ENCODE measurements around the gene TXNDC17.

DNA sequence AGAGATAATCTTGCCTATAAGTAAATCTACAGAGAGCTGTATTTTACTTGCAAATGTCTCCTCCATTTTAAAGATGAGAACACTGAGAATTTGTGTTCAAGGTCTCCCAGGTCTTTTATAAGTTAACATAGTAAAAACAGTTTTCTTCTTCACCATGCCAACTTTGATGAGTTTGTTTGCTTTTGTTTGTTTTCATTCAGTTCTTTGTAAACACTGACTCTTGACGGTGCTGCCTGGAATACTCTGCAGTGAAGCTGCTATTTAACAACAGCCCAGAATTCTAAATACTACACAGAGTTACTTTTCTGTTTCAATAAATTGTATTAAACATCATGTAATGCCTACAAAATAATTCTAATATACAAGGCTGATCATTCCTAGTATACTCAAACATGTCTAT lies 43.1 kb upstream of the TXNDC17 start:
- TF ChIP-seq HDAC2 (CRISPR knock-in tag; IDR thresholded peaks at IDR 0.05) (no peak), CREM (IDR thresholded peaks at IDR 0.05) (no peak), CREM (CRISPR knock-in tag; IDR thresholded peaks at IDR 0.05) (no peak), TAF1 (CRISPR knock-in tag; IDR thresholded peaks at IDR 0.05) (no peak), HMG20A (CRISPR knock-in tag; IDR thresholded peaks at IDR 0.05; ENCODE audit: borderline replicate concordance) (no peak), POLR2AphosphoS5 (IDR thresholded peaks at IDR 0.05; ENCODE audit: low read depth, low read length) (no peak), CEBPB (IDR thresholded peaks at IDR 0.05; ENCODE audit: borderline replicate concordance, low read depth, low read length) (no peak), MAFK (conservative IDR thresholded peaks at IDR 0.05 in 1 of 2, IDR thresholded peaks at IDR 0.05 in 1 of 2; ENCODE audit: low read length in 2 of 2) (no peak)
- TF ChIP-seq, protein P1, sequence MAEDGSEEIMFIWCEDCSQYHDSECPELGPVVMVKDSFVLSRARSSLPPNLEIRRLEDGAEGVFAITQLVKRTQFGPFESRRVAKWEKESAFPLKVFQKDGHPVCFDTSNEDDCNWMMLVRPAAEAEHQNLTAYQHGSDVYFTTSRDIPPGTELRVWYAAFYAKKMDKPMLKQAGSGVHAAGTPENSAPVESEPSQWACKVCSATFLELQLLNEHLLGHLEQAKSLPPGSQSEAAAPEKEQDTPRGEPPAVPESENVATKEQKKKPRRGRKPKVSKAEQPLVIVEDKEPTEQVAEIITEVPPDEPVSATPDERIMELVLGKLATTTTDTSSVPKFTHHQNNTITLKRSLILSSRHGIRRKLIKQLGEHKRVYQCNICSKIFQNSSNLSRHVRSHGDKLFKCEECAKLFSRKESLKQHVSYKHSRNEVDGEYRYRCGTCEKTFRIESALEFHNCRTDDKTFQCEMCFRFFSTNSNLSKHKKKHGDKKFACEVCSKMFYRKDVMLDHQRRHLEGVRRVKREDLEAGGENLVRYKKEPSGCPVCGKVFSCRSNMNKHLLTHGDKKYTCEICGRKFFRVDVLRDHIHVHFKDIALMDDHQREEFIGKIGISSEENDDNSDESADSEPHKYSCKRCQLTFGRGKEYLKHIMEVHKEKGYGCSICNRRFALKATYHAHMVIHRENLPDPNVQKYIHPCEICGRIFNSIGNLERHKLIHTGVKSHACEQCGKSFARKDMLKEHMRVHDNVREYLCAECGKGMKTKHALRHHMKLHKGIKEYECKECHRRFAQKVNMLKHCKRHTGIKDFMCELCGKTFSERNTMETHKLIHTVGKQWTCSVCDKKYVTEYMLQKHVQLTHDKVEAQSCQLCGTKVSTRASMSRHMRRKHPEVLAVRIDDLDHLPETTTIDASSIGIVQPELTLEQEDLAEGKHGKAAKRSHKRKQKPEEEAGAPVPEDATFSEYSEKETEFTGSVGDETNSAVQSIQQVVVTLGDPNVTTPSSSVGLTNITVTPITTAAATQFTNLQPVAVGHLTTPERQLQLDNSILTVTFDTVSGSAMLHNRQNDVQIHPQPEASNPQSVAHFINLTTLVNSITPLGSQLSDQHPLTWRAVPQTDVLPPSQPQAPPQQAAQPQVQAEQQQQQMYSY (CRISPR knock-in tag; IDR thresholded peaks at IDR 0.05), result no peak
- TF ChIP-seq, protein P2, sequence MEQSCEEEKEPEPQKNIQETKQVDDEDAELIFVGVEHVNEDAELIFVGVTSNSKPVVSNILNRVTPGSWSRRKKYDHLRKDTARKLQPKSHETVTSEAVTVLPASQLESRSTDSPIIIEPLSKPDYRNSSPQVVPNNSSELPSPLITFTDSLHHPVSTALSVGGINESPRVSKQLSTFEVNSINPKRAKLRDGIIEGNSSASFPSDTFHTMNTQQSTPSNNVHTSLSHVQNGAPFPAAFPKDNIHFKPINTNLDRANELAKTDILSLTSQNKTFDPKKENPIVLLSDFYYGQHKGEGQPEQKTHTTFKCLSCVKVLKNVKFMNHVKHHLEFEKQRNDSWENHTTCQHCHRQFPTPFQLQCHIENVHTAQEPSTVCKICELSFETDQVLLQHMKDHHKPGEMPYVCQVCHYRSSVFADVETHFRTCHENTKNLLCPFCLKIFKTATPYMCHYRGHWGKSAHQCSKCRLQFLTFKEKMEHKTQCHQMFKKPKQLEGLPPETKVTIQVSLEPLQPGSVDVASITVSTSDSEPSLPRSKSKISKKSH (CRISPR knock-in tag; IDR thresholded peaks at IDR 0.05; ENCODE audit: borderline replicate concordance), result no peak
- TF ChIP-seq, protein P3, sequence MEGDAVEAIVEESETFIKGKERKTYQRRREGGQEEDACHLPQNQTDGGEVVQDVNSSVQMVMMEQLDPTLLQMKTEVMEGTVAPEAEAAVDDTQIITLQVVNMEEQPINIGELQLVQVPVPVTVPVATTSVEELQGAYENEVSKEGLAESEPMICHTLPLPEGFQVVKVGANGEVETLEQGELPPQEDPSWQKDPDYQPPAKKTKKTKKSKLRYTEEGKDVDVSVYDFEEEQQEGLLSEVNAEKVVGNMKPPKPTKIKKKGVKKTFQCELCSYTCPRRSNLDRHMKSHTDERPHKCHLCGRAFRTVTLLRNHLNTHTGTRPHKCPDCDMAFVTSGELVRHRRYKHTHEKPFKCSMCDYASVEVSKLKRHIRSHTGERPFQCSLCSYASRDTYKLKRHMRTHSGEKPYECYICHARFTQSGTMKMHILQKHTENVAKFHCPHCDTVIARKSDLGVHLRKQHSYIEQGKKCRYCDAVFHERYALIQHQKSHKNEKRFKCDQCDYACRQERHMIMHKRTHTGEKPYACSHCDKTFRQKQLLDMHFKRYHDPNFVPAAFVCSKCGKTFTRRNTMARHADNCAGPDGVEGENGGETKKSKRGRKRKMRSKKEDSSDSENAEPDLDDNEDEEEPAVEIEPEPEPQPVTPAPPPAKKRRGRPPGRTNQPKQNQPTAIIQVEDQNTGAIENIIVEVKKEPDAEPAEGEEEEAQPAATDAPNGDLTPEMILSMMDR (CRISPR knock-in tag; IDR thresholded peaks at IDR 0.05), result no peak

Measured in HepG2 (cell line).